H9 (cell line): Measurements from ENCODE around the gene PCID2. TPM values are rescaled to one million over a fixed set of nuclear protein-coding genes. Genes with fewer than 3 reads are reported as not detected.

ENCODE experiments used
- DNase-seq: peaks from one replicate; pipeline ENCODE4 v3.0.0-alpha.2; 2017
- H2AFZ ChIP-seq: one replicate; pipeline ENCODE4 v1.6.1; 2013; ENCODE audit warnings: mild to moderate bottlenecking, low read length, control low read depth, moderate library complexity
- H2AK5ac ChIP-seq: 2 replicates; pipeline ENCODE4 v1.6.1; 2013; ENCODE audit warnings: low read length, control low read depth, mixed read lengths; ENCODE audit not compliant: insufficient read length
- H2BK120ac ChIP-seq: one replicate; pipeline ENCODE4 v1.6.1; 2013; ENCODE audit warnings: low read depth, mild to moderate bottlenecking, low read length, control low read depth, inconsistent platforms; ENCODE audit not compliant: poor library complexity, severe bottlenecking
- H2BK12ac ChIP-seq: 2 replicates; pipeline ENCODE4 v1.6.1; 2013; ENCODE audit warnings: low read length, control low read depth, mixed read lengths, low read depth; ENCODE audit not compliant: insufficient read length
- H2BK15ac ChIP-seq: 2 replicates; pipeline ENCODE4 v1.6.1; 2013; ENCODE audit warnings: low read depth, low read length, control low read depth
- H2BK20ac ChIP-seq: one replicate; pipeline ENCODE4 v1.6.1; 2013; ENCODE audit warnings: low read depth, mild to moderate bottlenecking, low read length, control low read depth, inconsistent platforms; ENCODE audit not compliant: poor library complexity, severe bottlenecking
- H2BK5ac ChIP-seq: 2 replicates; pipeline ENCODE4 v1.6.1; 2013; ENCODE audit warnings: low read length, control low read depth, mixed read lengths; ENCODE audit not compliant: insufficient read length
- H3K14ac ChIP-seq: 2 replicates; pipeline ENCODE4 v1.6.1; 2013; ENCODE audit warnings: low read length, control low read depth; ENCODE audit not compliant: insufficient read depth
- H3K18ac ChIP-seq: 2 replicates; pipeline ENCODE4 v1.6.1; 2013; ENCODE audit warnings: low read depth, mild to moderate bottlenecking, mixed read lengths, low read length, control low read depth; ENCODE audit not compliant: insufficient read length
- H3K23ac ChIP-seq: 2 replicates; pipeline ENCODE4 v1.6.1; 2013; ENCODE audit warnings: low read length, control low read depth, mixed read lengths, low read depth; ENCODE audit not compliant: insufficient read length
- H3K23me2 ChIP-seq: 2 replicates; pipeline ENCODE4 v1.6.1; 2013; ENCODE audit warnings: low read depth, mild to moderate bottlenecking, mixed read lengths, low read length, control low read depth; ENCODE audit not compliant: insufficient read length, poor library complexity, severe bottlenecking
- H3K27ac ChIP-seq: 2 replicates; pipeline ENCODE4 v1.5.1; 2013; ENCODE audit warnings: low read length, control low read depth, mixed read lengths, low read depth; ENCODE audit not compliant: insufficient read length
- H3K27me3 ChIP-seq: 2 replicates; pipeline ENCODE4 v1.6.1; 2013; ENCODE audit warnings: low read length, control low read depth, inconsistent platforms; ENCODE audit not compliant: insufficient read depth
- H3K4ac ChIP-seq: 2 replicates; pipeline ENCODE4 v1.6.1; 2013; ENCODE audit warnings: low read depth, mild to moderate bottlenecking, control low read depth, inconsistent platforms, low read length, moderate library complexity
- H3K4me1 ChIP-seq: 2 replicates; pipeline ENCODE4 v1.6.1; 2013; ENCODE audit warnings: low read length, control low read depth, inconsistent platforms; ENCODE audit not compliant: insufficient read depth
- H3K4me2 ChIP-seq: 2 replicates; pipeline ENCODE4 v1.6.1; 2013; ENCODE audit warnings: low read length, control low read depth, mixed read lengths; ENCODE audit not compliant: insufficient read length, insufficient read depth
- H3K56ac ChIP-seq: 2 replicates; pipeline ENCODE4 v1.6.1; 2013; ENCODE audit warnings: low read depth, mild to moderate bottlenecking, mixed read lengths, low read length, control low read depth; ENCODE audit not compliant: insufficient read length
- H3K79me1 ChIP-seq: 2 replicates; pipeline ENCODE4 v1.6.1; 2013; ENCODE audit warnings: low read depth, mild to moderate bottlenecking, moderate library complexity, low read length, control low read depth, inconsistent platforms; ENCODE audit not compliant: insufficient read depth, poor library complexity, severe bottlenecking
- H3K79me2 ChIP-seq: 2 replicates; pipeline ENCODE4 v1.6.1; 2013; ENCODE audit warnings: low read length, control low read depth, inconsistent platforms; ENCODE audit not compliant: insufficient read depth
- H3K9ac ChIP-seq: 2 replicates; pipeline ENCODE4 v1.6.1; 2013; ENCODE audit warnings: low read length, control low read depth, mixed read lengths; ENCODE audit not compliant: insufficient read length; ENCODE audit errors: extremely low read depth
- H3K9me3 ChIP-seq: one replicate; pipeline ENCODE4 v1.6.1; 2013; ENCODE audit warnings: low read depth, low read length, inconsistent platforms; ENCODE audit not compliant: control insufficient read depth
- H3T11ph ChIP-seq: one replicate; pipeline ENCODE4 v1.6.1; 2013; ENCODE audit warnings: mild to moderate bottlenecking, low read length, control low read depth, inconsistent platforms
- H4K20me1 ChIP-seq: one replicate; pipeline ENCODE4 v1.6.1; 2013; ENCODE audit not compliant: control insufficient read depth, insufficient read length, insufficient read depth
- H4K5ac ChIP-seq: 2 replicates; pipeline ENCODE4 v1.6.1; 2013; ENCODE audit warnings: low read depth, mild to moderate bottlenecking, mixed read lengths, low read length, control low read depth; ENCODE audit not compliant: insufficient read length
- H4K8ac ChIP-seq: replicated peaks from 2 replicates; pipeline ENCODE4 v1.6.1; 2013; ENCODE audit warnings: low read length, control low read depth, mixed read lengths, low read depth; ENCODE audit not compliant: insufficient read length
- H4K91ac ChIP-seq: 2 replicates; pipeline ENCODE4 v1.6.1; 2013; ENCODE audit warnings: low read depth, mild to moderate bottlenecking, moderate library complexity, mixed read lengths, low read length, control low read depth; ENCODE audit not compliant: insufficient read length
- H3K27ac Mint-ChIP-seq, 3 experiments: 2 replicates in 2 of 3; 3 replicates in 1 of 3; pipeline ENCODE4 v1.8.0; 2020 to 2021; ENCODE audit warnings: mixed read lengths in 3 of 3, mild to moderate bottlenecking in 1 of 3, moderate library complexity in 1 of 3
- H3K27me3 Mint-ChIP-seq: 2 replicates; pipeline ENCODE4 v1.8.0; 2021; ENCODE audit warnings: low read depth, mild to moderate bottlenecking, moderate library complexity, mixed read lengths
- H3K36me3 Mint-ChIP-seq, 3 experiments: 2 replicates in 2 of 3; 3 replicates in 1 of 3; pipeline ENCODE4 v1.8.0; 2020 to 2021; ENCODE audit warnings: low read depth in 3 of 3, mixed read lengths in 3 of 3; ENCODE audit not compliant: insufficient read depth in 1 of 3
- H3K4me1 Mint-ChIP-seq, 2 experiments: 2 replicates each; pipeline ENCODE4 v1.8.0; 2020; ENCODE audit warnings: mixed read lengths in 2 of 2
- H3K4me3 Mint-ChIP-seq, 2 experiments: 2 replicates in 1 of 2; 3 replicates in 1 of 2; pipeline ENCODE4 v1.8.0; 2020 to 2021; ENCODE audit warnings: mild to moderate bottlenecking in 2 of 2, mixed read lengths in 2 of 2, moderate library complexity in 1 of 2
- H3K9me3 Mint-ChIP-seq, 2 experiments: 2 replicates in 1 of 2; 3 replicates in 1 of 2; pipeline ENCODE4 v1.8.0; 2020; ENCODE audit warnings: mild to moderate bottlenecking in 2 of 2, mixed read lengths in 2 of 2, moderate library complexity in 1 of 2
- CTCF ChIP-seq: fragments of 200-600 bp; sonication (generic); conservative IDR thresholded peaks from 3 replicates; pipeline ENCODE4 v1.8.0; 2021; ENCODE audit warnings: antibody characterized with exemption, mild to moderate bottlenecking
- WGBS: extraction: QIAGEN DNeasy Blood & Tissue Kit; methylation state at CpG from one replicate; pipeline ENCODE4 v1.1.7; 2013; ENCODE audit warnings: missing lambda C conversion rate, low lambda C conversion rate, mixed read lengths; ENCODE audit not compliant: insufficient read length; ENCODE audit errors: extremely low coverage; 5-methylcytosine and 5-hydroxymethylcytosine counted together
- total RNA-seq: library from RNA; stranded (reverse); gene quantifications from 2 replicates; pipeline ENCODE4 v1.2.1, GENCODE V29; 2021

PCID2 gene
- total RNA-seq, 1 experiment from 2014 or later: 66.0 TPM

- H3K9ac ChIP-seq: no peak overlapping the region
- no peak overlapping the region for H2BK5ac ChIP-seq
- no peaks in the 10 kb centered on the region for H3K9me3 ChIP-seq
- H4K91ac ChIP-seq: no peak overlapping the region
- H3K9me3 Mint-ChIP-seq: no peaks in the 10 kb centered on the region
- H3K4me3 Mint-ChIP-seq: no peak overlapping the region
- no peaks in the 10 kb centered on the region for H3K23me2 ChIP-seq
- no peaks in the 10 kb centered on the region for H3K27me3 ChIP-seq
- no peaks in the 10 kb centered on the region for H3K79me2 ChIP-seq
- no peaks in the 10 kb centered on the region for H3K79me1 ChIP-seq
- H3K18ac ChIP-seq: no peak overlapping the region
- no peak overlapping the region for H3K14ac ChIP-seq
- peak overlapping the region in 1 of 3 experiments; percentile 59; a peak in 2 of 7 replicates for H3K27ac Mint-ChIP-seq
- no peak for TF ChIP-seq CTCF
- H2BK120ac ChIP-seq: no peak overlapping the region
- no peaks in the 10 kb centered on the region; a peak in 1 of 7 replicates for H3K36me3 Mint-ChIP-seq
- no peak overlapping the region for H2AFZ ChIP-seq
- no peak overlapping the region for H3T11ph ChIP-seq
- H3K56ac ChIP-seq: no peak overlapping the region
- H3K4me2 ChIP-seq: no peak overlapping the region
- WGBS: no CpG with 5 or more reads among the region's 11 CpGs
- no peak overlapping the region for H2BK20ac ChIP-seq
- no peak overlapping the region for H4K8ac ChIP-seq
- no peak overlapping the region for H3K27ac ChIP-seq
- H3K27me3 Mint-ChIP-seq: peaks cover 2% of the 10 kb centered on the region
- no peak overlapping the region for H2AK5ac ChIP-seq
- H2BK15ac ChIP-seq: no peak overlapping the region
- no peak overlapping the region for H4K5ac ChIP-seq
- H3K4me1 ChIP-seq: no peaks in the 10 kb centered on the region
- H4K20me1 ChIP-seq: no peaks in the 10 kb centered on the region
- DNase-seq: peak; percentile 18
- no peak overlapping the region for H3K4ac ChIP-seq
- H3K4me1 Mint-ChIP-seq: peaks cover 14 to 30% of the 10 kb centered on the region in 2 experiments
- H2BK12ac ChIP-seq: no peak overlapping the region
- no peak overlapping the region for H3K23ac ChIP-seq
Measured at GRCh38 chr13:113137691-113138298, 70.7 kb downstream of the PCID2 start.
